Endothelial cell of umbilical vein (primary cell): ENCODE data around the gene NKX1-1. TPM values are rescaled to one million over a fixed set of nuclear protein-coding genes. Genes with fewer than 3 reads are reported as not detected.

Experiments
- BruUV-seq: library from RNA; stranded (reverse); fragments of 400-500 nt; replicated peaks from 2 replicates; lab custom pipeline; 2021; lab: Mats Ljungman, UMichigan
- CTCF ChIA-PET: fragments of 300-600, 350-600 bp; sonication (Branson Sonifier 250); formaldehyde crosslinking; loops from one replicate; lab custom pipeline; 2021; ENCODE audit warnings: antibody characterized with exemption, inconsistent platforms; lab: Charles Lee
- POLR2A ChIA-PET: fragments of 300-600, 350-600 bp; sonication (Branson Sonifier 250); formaldehyde crosslinking; loops from one replicate; lab custom pipeline; 2021; ENCODE audit warnings: antibody characterized with exemption, inconsistent platforms; lab: Charles Lee
- DNase-seq: peaks from one replicate; pipeline ENCODE4 v3.0.0-alpha.2; 2011; ENCODE audit warnings: low read depth, low spot score
- FAIRE-seq: peaks from 2 replicates; lab custom pipeline; 2011; peaks lifted over from hg19 to GRCh38; lab: Jason Lieb, UNC
- H2AFZ ChIP-seq: 2 replicates; pipeline ENCODE4 v1.6.0; 2012; ENCODE audit warnings: low read depth, low read length, control low read depth, inconsistent platforms
- H3K27ac ChIP-seq: 2 replicates; pipeline ENCODE4 v1.5.1; 2011; ENCODE audit warnings: low read depth, mild to moderate bottlenecking, control low read depth, low read length, moderate library complexity; ENCODE audit not compliant: insufficient read depth
- H3K27me3 ChIP-seq, 2 experiments: 2 replicates each; pipeline versions ENCODE4 v1.6.0 to v1.6.1; 2011; ENCODE audit warnings: low read length in 2 of 2, mixed read lengths in 1 of 2; ENCODE audit not compliant: control insufficient read depth in 2 of 2, insufficient read depth in 2 of 2
- H3K36me3 ChIP-seq, 2 experiments: 2 replicates in 1 of 2; 3 replicates in 1 of 2; pipeline ENCODE4 v1.5.1; 2011; ENCODE audit warnings: low read length in 2 of 2, mild to moderate bottlenecking in 1 of 2, moderate library complexity in 1 of 2; ENCODE audit not compliant: control insufficient read depth in 2 of 2, insufficient read depth in 2 of 2; ENCODE audit errors: extremely low read depth in 1 of 2
- H3K4me1 ChIP-seq: 3 replicates; pipeline ENCODE4 v1.5.1; 2011; ENCODE audit warnings: mild to moderate bottlenecking, low read length; ENCODE audit not compliant: control insufficient read depth, insufficient read depth; ENCODE audit errors: extremely low read depth
- H3K4me2 ChIP-seq: 2 replicates; pipeline ENCODE4 v1.6.1; 2011; ENCODE audit warnings: low read length, control low read depth, mixed read lengths; ENCODE audit not compliant: insufficient read depth
- H3K4me3 ChIP-seq, 3 experiments: fragments of 200-600 bp in 1 of 3; sonication (generic), shearing (Covaris generic) in 1 of 3; replicated peaks in 1 of 3; 2 replicates each; pipeline ENCODE4 v1.5.1; 2011 to 2016; ENCODE audit warnings: control low read depth in 3 of 3, low read length in 3 of 3, mild to moderate bottlenecking in 2 of 3, inconsistent platforms in 1 of 3, low read depth in 1 of 3, moderate library complexity in 1 of 3; ENCODE audit not compliant: insufficient read depth in 1 of 3
- H3K79me2 ChIP-seq: 2 replicates; pipeline ENCODE4 v1.6.0; 2012; ENCODE audit warnings: low read length, inconsistent platforms; ENCODE audit not compliant: control insufficient read depth, insufficient read depth
- H3K9ac ChIP-seq: replicated peaks from 2 replicates; pipeline ENCODE3; 2011; ENCODE audit warnings: low read length, control low read depth; ENCODE audit not compliant: insufficient read depth; ENCODE audit errors: extremely low read depth
- H3K9me1 ChIP-seq: replicated peaks from 3 replicates; pipeline ENCODE4 v1.6.0; 2011; ENCODE audit warnings: mild to moderate bottlenecking, low read length; ENCODE audit not compliant: control insufficient read depth, insufficient read depth; ENCODE audit errors: extremely low read depth
- H3K9me3 ChIP-seq: replicated peaks from 2 replicates; pipeline ENCODE4 v1.5.1; 2012; ENCODE audit warnings: low read length, inconsistent platforms; ENCODE audit not compliant: control insufficient read depth, insufficient read depth
- H4K20me1 ChIP-seq: replicated peaks from 2 replicates; pipeline ENCODE3; 2011; ENCODE audit warnings: mild to moderate bottlenecking, low read length; ENCODE audit not compliant: control insufficient read depth, insufficient read depth; ENCODE audit errors: extremely low read depth
- CTCF ChIP-seq, 2 donors: IDR thresholded peaks; 1 replicate in 1 of 2; 2 replicates in 1 of 2; pipeline ENCODE4 v1.5.1; 2011; ENCODE audit warnings: low read length in 2 of 2, mild to moderate bottlenecking in 2 of 2, moderate library complexity in 2 of 2, control low read depth in 1 of 2, inconsistent platforms in 1 of 2, low read depth in 1 of 2; ENCODE audit not compliant: insufficient read depth in 1 of 2; ENCODE audit errors: extremely low read depth in 1 of 2
- EZH2 ChIP-seq: IDR thresholded peaks from 2 replicates; pipeline ENCODE4 v1.6.1; 2012; ENCODE audit warnings: borderline replicate concordance, low read depth, mild to moderate bottlenecking, moderate library complexity, low read length, inconsistent platforms; ENCODE audit not compliant: severe bottlenecking
- FOS ChIP-seq: IDR thresholded peaks from 2 replicates; pipeline ENCODE4 v1.6.1; 2011; ENCODE audit warnings: mild to moderate bottlenecking, low read length, moderate library complexity, borderline replicate concordance; ENCODE audit not compliant: insufficient read depth
- GATA2 ChIP-seq: IDR thresholded peaks from 2 replicates; pipeline ENCODE4 v1.7.0; 2011; ENCODE audit warnings: low read depth, mild to moderate bottlenecking, moderate library complexity, mixed read lengths, low read length; ENCODE audit not compliant: insufficient read length, insufficient read depth
- JUN ChIP-seq: IDR thresholded peaks from 2 replicates; pipeline ENCODE4 v1.6.1; 2011; ENCODE audit warnings: borderline replicate concordance, low read depth; ENCODE audit not compliant: insufficient read length, insufficient read depth
- MYC ChIP-seq: IDR thresholded peaks from one replicate; pipeline ENCODE4 v1.6.1; 2011; ENCODE audit warnings: mild to moderate bottlenecking, low read depth, low read length
- POLR2A ChIP-seq: IDR thresholded peaks from 2 replicates; pipeline ENCODE4 v1.6.1; 2012; ENCODE audit warnings: low read depth, mild to moderate bottlenecking, control low read depth, low read length
- POLR2AphosphoS5 ChIP-seq: IDR thresholded peaks from 2 replicates; pipeline ENCODE4 v1.6.1; 2012; ENCODE audit warnings: low read depth, mild to moderate bottlenecking, control low read depth, low read length, moderate library complexity; ENCODE audit not compliant: insufficient read depth
- dilution Hi-C: fragments of 300-500 bp; cut with MboI; formaldehyde crosslinking; loops from one replicate; pipeline ENCODE4 v1.15.0; 2019; ENCODE audit warnings: low sequenced_read_pairs; ENCODE audit not compliant: extremely low pct_ligation_motif_present
- intact Hi-C: fragments of 100-400 bp; cut with micrococcal nuclease; formaldehyde crosslinking; loops from one replicate; pipeline ENCODE4 v1.10.0; 2022
- polyA plus RNA-seq, 4 experiments: library from polyadenylated mRNA; depleted of rRNA in 3 of 4; stranded (reverse) in 3 of 4; unstranded in 1 of 4; fragments of >200 nt; gene quantifications; 2 replicates each; pipeline versions ENCODE4 v1.2.1 to v1.2.3, GENCODE V29; 2011 to 2012; ENCODE audit warnings: missing spikeins in 1 of 4
- total RNA-seq: library from RNA; stranded (reverse); gene quantifications from 2 replicates; pipeline ENCODE4 v1.2.3, GENCODE V29; 2021

Gene NKX1-1
- total and polyA plus RNA-seq, 2 donors (not counting 3 experiments of a cell fraction or from before 2014, with no cell fraction given), result not detected

GRCh38 chr4:1362521-1362920 lies 43.7 kb downstream of the NKX1-1 start:
- intact Hi-C loops, result no loop called here
- POLR2A ChIA-PET, result no interaction called here
- no peaks in the 10 kb centered on the region for H3K79me2 ChIP-seq
- H3K9me3 ChIP-seq, result no peaks in the 10 kb centered on the region
- no peak for TF ChIP-seq POLR2AphosphoS5
- no peak for TF ChIP-seq FOS
- TF ChIP-seq POLR2A, result no peak
- TF ChIP-seq JUN, result no peak
- TF ChIP-seq EZH2, result no peak
- TF ChIP-seq MYC, result no peak
- H4K20me1 ChIP-seq, result no peaks in the 10 kb centered on the region
- CTCF ChIA-PET, result no interaction called here
- BruUV-seq, result no TSS peak
- no peak for DNase-seq
- no peak overlapping the region for H3K27ac ChIP-seq
- no peaks in the 10 kb centered on the region for H3K27me3 ChIP-seq
- no peaks in the 10 kb centered on the region for H3K4me1 ChIP-seq
- dilution Hi-C loops, result no loop called here
- H3K4me3 ChIP-seq, result no peak overlapping the region
- H3K9ac ChIP-seq, result no peak overlapping the region
- no peak for FAIRE-seq
- no peaks in the 10 kb centered on the region for H3K36me3 ChIP-seq
- no peaks in the 10 kb centered on the region for H3K9me1 ChIP-seq
- H2AFZ ChIP-seq, result no peak overlapping the region
- H3K4me2 ChIP-seq, result no peak overlapping the region

- no TSS peak for BruUV-seq
- H3K4me2 ChIP-seq, result no peak overlapping the region
- FAIRE-seq (no peak), DNase-seq (no peak)
- ChIA-PET POLR2A (no interaction called here), CTCF (no interaction called here)
- no peak overlapping the region for H3K27ac ChIP-seq
- H3K9me3 ChIP-seq, result no peaks in the 10 kb centered on the region
- TF ChIP-seq EZH2 (no peak), POLR2AphosphoS5 (no peak), FOS (no peak), JUN (no peak), GATA2 (no peak), MYC (no peak), CTCF (IDR thresholded peaks at IDR 0.05; ENCODE audit: extremely low read depth in 1 of 2, insufficient read depth in 1 of 2, low read depth in 1 of 2, low read length in 2 of 2) (no peak), POLR2A (no peak)
- intact Hi-C loops (no loop called here), dilution Hi-C loops (no loop called here)
- H3K36me3 ChIP-seq, result no peaks in the 10 kb centered on the region
- H2AFZ ChIP-seq, result no peak overlapping the region
- H3K4me3 ChIP-seq, result no peak overlapping the region
- no peaks in the 10 kb centered on the region for H3K79me2 ChIP-seq
- H3K9me1 ChIP-seq, result no peaks in the 10 kb centered on the region
- no peaks in the 10 kb centered on the region for H3K4me1 ChIP-seq
- H3K9ac ChIP-seq, result no peak overlapping the region
- no peaks in the 10 kb centered on the region for H4K20me1 ChIP-seq
- H3K27me3 ChIP-seq, result no peaks in the 10 kb centered on the region
Measured at GRCh38 chr4:1362046-1362445, 44.2 kb downstream of the NKX1-1 start.
